ENCODE measurements around the gene PIM1. TPM values are rescaled to one million over a fixed set of nuclear protein-coding genes. Genes with fewer than 3 reads are reported as not detected.

The PIM1 gene
- polyA plus RNA-seq, 1 donor (not counting 4 experiments of a cell fraction or from before 2014, with no cell fraction given), result 10.2 TPM

DNA sequence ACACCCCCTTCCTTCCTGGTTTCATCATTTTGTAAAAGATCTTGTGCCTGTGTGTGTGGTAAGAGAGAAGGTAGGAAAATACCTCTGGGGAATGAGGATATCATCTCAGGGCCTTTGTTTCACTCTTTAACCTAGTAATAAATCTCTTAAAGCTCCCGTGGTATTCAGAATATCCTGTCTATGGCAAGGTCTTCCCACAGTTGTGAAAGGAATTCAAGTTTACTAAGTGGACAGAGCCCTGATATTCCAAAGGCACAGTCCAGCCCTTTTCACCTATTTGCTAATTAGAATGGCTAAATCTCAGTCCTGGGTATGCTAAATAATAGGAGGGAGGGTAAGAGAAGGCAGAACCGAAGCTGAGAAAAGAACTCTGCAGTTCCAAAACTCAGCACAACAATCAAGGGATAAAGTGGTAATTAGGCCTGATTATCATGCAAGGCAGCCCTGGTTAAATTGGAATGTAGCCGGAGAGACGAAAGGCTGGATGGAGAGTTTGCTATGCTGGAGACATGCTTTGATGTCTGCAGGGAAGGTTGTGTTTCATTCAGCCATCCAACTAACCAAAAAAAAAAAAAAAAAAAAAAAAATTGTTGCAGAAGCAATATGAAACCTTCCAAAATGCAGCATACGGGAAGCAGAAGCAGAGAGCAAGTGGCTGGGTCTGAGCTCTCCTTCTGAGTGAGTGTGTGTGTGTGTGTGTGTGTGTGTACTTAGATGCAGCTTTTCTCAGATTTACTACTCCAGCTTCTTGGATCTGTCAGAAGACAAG is 28.5 kb upstream of the PIM1 start:
- TF ChIP-seq, protein P1, sequence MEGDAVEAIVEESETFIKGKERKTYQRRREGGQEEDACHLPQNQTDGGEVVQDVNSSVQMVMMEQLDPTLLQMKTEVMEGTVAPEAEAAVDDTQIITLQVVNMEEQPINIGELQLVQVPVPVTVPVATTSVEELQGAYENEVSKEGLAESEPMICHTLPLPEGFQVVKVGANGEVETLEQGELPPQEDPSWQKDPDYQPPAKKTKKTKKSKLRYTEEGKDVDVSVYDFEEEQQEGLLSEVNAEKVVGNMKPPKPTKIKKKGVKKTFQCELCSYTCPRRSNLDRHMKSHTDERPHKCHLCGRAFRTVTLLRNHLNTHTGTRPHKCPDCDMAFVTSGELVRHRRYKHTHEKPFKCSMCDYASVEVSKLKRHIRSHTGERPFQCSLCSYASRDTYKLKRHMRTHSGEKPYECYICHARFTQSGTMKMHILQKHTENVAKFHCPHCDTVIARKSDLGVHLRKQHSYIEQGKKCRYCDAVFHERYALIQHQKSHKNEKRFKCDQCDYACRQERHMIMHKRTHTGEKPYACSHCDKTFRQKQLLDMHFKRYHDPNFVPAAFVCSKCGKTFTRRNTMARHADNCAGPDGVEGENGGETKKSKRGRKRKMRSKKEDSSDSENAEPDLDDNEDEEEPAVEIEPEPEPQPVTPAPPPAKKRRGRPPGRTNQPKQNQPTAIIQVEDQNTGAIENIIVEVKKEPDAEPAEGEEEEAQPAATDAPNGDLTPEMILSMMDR (optimal IDR thresholded peaks at IDR 0.05 in 1 of 3, IDR thresholded peaks at IDR 0.05 in 1 of 3, conservative IDR thresholded peaks at IDR 0.05 in 1 of 3; ENCODE audit: extremely low read depth in 1 of 3, insufficient read depth in 2 of 3, low read length in 3 of 3), result no peak
- TF ChIP-seq EZH2 (IDR thresholded peaks at IDR 0.05; ENCODE audit: low read length), result no peak
- Histone ChIP-seq H3K4me1 (ENCODE audit: control insufficient read depth, extremely low read depth, insufficient read depth, low read length) (peaks cover 18% of the 10 kb centered on the region), H3K79me2 (ENCODE audit: control insufficient read depth, insufficient read depth, low read length) (no peaks in the 10 kb centered on the region), H2AFZ (ENCODE audit: control insufficient read depth, low read length) (no peak overlapping the region), H3K9ac (ENCODE audit: control insufficient read depth, extremely low read depth, insufficient read depth, low read length) (no peak overlapping the region), H3K9me3 (ENCODE audit: control insufficient read depth, low read depth, low read length) (no peaks in the 10 kb centered on the region), H3K27me3 (ENCODE audit: control insufficient read depth, extremely low read depth, insufficient read depth, low read length) (no peaks in the 10 kb centered on the region), H3K4me3 (ENCODE audit: control insufficient read depth in 2 of 3, extremely low read depth in 1 of 3, insufficient read depth in 2 of 3, low read depth in 1 of 3, low read length in 3 of 3) (no peak overlapping the region), H4K20me1 (ENCODE audit: control insufficient read depth, extremely low read depth, insufficient read depth, low read length) (no peaks in the 10 kb centered on the region), H3K9me1 (ENCODE audit: control insufficient read depth, extremely low read depth, insufficient read depth, low read length) (no peaks in the 10 kb centered on the region), H3K36me3 (ENCODE audit: control insufficient read depth in 2 of 2, extremely low read depth in 1 of 2, insufficient read depth in 2 of 2, low read length in 2 of 2) (no peaks in the 10 kb centered on the region), H3K27ac (ENCODE audit: control insufficient read depth, insufficient read depth, low read length) (no peak overlapping the region), H3K4me2 (ENCODE audit: control insufficient read depth, extremely low read depth, insufficient read depth, low read depth, low read length) (no peak overlapping the region)
- DNase-seq (ENCODE audit: low read depth, low spot score), result no peak
- dilution Hi-C loops (cut with MboI; ENCODE audit: extremely low pct_ligation_motif_present, low sequenced_read_pairs), result no loop called here
- FAIRE-seq, result no peak

DNA sequence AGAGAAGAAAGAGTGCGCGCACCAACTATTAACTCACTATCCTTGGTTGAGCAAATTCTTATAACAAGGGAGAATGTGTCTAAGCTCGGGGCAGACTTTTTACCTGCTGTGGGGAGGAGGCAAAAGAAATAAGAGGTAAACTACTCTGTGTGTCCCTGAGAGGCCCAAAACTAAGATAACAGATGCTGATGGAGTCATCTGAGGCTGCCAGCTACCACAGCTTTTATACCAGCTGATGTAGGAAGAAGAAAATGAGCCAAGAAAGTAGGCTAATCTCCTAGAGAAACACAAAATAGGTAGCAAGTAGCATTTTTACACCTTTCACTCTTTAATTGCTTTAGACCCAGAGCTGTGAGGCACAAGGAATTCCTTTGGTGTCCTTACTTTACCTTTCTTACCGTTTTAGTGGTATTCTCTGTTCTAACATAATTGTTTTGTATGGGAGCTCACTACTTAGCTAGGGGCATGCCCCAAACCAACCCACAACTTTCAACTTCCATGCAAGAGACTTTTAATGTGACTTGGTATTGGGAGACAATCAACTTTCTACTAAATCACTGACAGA is 27.8 kb upstream of the PIM1 start:
- dilution Hi-C loops (cut with MboI; ENCODE audit: extremely low pct_ligation_motif_present, low sequenced_read_pairs), result no loop called here
- DNase-seq (ENCODE audit: low read depth, low spot score) (no peak), FAIRE-seq (no peak)
- Histone ChIP-seq H2AFZ (ENCODE audit: control insufficient read depth, low read length) (peak overlapping the region; percentile 18), H3K36me3 (ENCODE audit: control insufficient read depth in 2 of 2, extremely low read depth in 1 of 2, insufficient read depth in 2 of 2, low read length in 2 of 2) (no peaks in the 10 kb centered on the region), H3K9me1 (ENCODE audit: control insufficient read depth, extremely low read depth, insufficient read depth, low read length) (no peaks in the 10 kb centered on the region), H3K27ac (ENCODE audit: control insufficient read depth, insufficient read depth, low read length) (no peak overlapping the region), H3K27me3 (ENCODE audit: control insufficient read depth, extremely low read depth, insufficient read depth, low read length) (no peaks in the 10 kb centered on the region), H3K4me2 (ENCODE audit: control insufficient read depth, extremely low read depth, insufficient read depth, low read depth, low read length) (no peak overlapping the region), H3K9me3 (ENCODE audit: control insufficient read depth, low read depth, low read length) (no peaks in the 10 kb centered on the region), H3K79me2 (ENCODE audit: control insufficient read depth, insufficient read depth, low read length) (no peaks in the 10 kb centered on the region), H3K4me1 (ENCODE audit: control insufficient read depth, extremely low read depth, insufficient read depth, low read length) (peaks cover 11% of the 10 kb centered on the region), H4K20me1 (ENCODE audit: control insufficient read depth, extremely low read depth, insufficient read depth, low read length) (no peaks in the 10 kb centered on the region), H3K9ac (ENCODE audit: control insufficient read depth, extremely low read depth, insufficient read depth, low read length) (no peak overlapping the region), H3K4me3 (ENCODE audit: control insufficient read depth in 2 of 3, extremely low read depth in 1 of 3, insufficient read depth in 2 of 3, low read depth in 1 of 3, low read length in 3 of 3) (no peak overlapping the region)
- TF ChIP-seq, protein P1 (optimal IDR thresholded peaks at IDR 0.05 in 1 of 3, IDR thresholded peaks at IDR 0.05 in 1 of 3, conservative IDR thresholded peaks at IDR 0.05 in 1 of 3; ENCODE audit: extremely low read depth in 1 of 3, insufficient read depth in 2 of 3, low read length in 3 of 3), result no peak
- TF ChIP-seq EZH2 (IDR thresholded peaks at IDR 0.05; ENCODE audit: low read length), result no peak
